GM12878 (cell line): ENCODE measurements around the gene DSG4.

Experiments used
- EGR1 ChIP-seq, 2 experiments: IDR thresholded peaks; 1 replicate in 1 of 2; 2 replicates in 1 of 2; pipeline ENCODE4 v1.6.1; 2011 to 2012; ENCODE audit warnings: low read depth in 2 of 2, low read length in 2 of 2, borderline replicate concordance in 1 of 2, mild to moderate bottlenecking in 1 of 2, moderate library complexity in 1 of 2
- EP300 ChIP-seq, 2 experiments: fragments of 150-350 bp in 1 of 2; IDR thresholded peaks; 2 replicates each; pipeline ENCODE4 v1.6.1; 2011 to 2012; ENCODE audit warnings: low read depth in 2 of 2, low read length in 2 of 2, borderline replicate concordance in 1 of 2, improper control_type of control experiment in 1 of 2, inconsistent platforms in 1 of 2; ENCODE audit not compliant: control insufficient read depth in 1 of 2
- HCFC1 ChIP-seq: fragments of 150-350 bp; IDR thresholded peaks from 2 replicates; pipeline ENCODE4 v1.6.1; 2014; ENCODE audit warnings: low read length
- HDAC6 ChIP-seq: fragments of 200-600 bp; sonication (generic); IDR thresholded peaks from one replicate; pipeline ENCODE4 v1.8.0; 2017; ENCODE audit warnings: antibody characterized with exemption; ENCODE audit not compliant: unreplicated experiment
- HSF1 ChIP-seq: fragments of 150-350 bp; IDR thresholded peaks from 2 replicates; pipeline ENCODE4 v1.6.1; 2014; ENCODE audit warnings: mild to moderate bottlenecking, low read depth, low read length
- SMC3 ChIP-seq: IDR thresholded peaks from 2 replicates; pipeline ENCODE4 v1.6.1; 2011; ENCODE audit warnings: low read length, improper control_type of control experiment, borderline replicate concordance
- TAF1 ChIP-seq: IDR thresholded peaks from 2 replicates; pipeline ENCODE4 v1.6.1; 2011; ENCODE audit warnings: mild to moderate bottlenecking, low read depth, low read length, borderline replicate concordance
- TCF12 ChIP-seq: IDR thresholded peaks from 2 replicates; pipeline ENCODE4 v1.6.1; 2011; ENCODE audit warnings: low read depth, mild to moderate bottlenecking, low read length
- TF ChIP-seq, protein P1 (sequence below), 3 experiments: IDR thresholded peaks in 2 of 3; conservative IDR thresholded peaks in 1 of 3; 2 replicates each; pipeline ENCODE4 v1.5.1; 2011; ENCODE audit warnings: low read depth in 3 of 3, low read length in 3 of 3, mild to moderate bottlenecking in 3 of 3, control low read depth in 2 of 3, moderate library complexity in 2 of 3, inconsistent platforms in 1 of 3, mixed read lengths in 1 of 3; ENCODE audit not compliant: control insufficient read depth in 2 of 3, insufficient read depth in 1 of 3; ENCODE audit errors: extremely low read depth in 1 of 3

GRCh38 chr18:31420524-31420923, 43.9 kb downstream of the DSG4 start:
- TF ChIP-seq, protein P1, sequence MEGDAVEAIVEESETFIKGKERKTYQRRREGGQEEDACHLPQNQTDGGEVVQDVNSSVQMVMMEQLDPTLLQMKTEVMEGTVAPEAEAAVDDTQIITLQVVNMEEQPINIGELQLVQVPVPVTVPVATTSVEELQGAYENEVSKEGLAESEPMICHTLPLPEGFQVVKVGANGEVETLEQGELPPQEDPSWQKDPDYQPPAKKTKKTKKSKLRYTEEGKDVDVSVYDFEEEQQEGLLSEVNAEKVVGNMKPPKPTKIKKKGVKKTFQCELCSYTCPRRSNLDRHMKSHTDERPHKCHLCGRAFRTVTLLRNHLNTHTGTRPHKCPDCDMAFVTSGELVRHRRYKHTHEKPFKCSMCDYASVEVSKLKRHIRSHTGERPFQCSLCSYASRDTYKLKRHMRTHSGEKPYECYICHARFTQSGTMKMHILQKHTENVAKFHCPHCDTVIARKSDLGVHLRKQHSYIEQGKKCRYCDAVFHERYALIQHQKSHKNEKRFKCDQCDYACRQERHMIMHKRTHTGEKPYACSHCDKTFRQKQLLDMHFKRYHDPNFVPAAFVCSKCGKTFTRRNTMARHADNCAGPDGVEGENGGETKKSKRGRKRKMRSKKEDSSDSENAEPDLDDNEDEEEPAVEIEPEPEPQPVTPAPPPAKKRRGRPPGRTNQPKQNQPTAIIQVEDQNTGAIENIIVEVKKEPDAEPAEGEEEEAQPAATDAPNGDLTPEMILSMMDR (IDR thresholded peaks at IDR 0.05 in 2 of 3, conservative IDR thresholded peaks at IDR 0.05 in 1 of 3; ENCODE audit: control insufficient read depth in 2 of 3, extremely low read depth in 1 of 3, insufficient read depth in 1 of 3, low read depth in 3 of 3, low read length in 3 of 3), result no peak
- no peak for TF ChIP-seq TCF12
- TF ChIP-seq HCFC1, result no peak
- TF ChIP-seq TAF1, result no peak
- TF ChIP-seq SMC3, result no peak
- TF ChIP-seq HSF1, result no peak
- TF ChIP-seq EGR1 (IDR thresholded peaks at IDR 0.05; ENCODE audit: borderline replicate concordance in 1 of 2, low read depth in 2 of 2, low read length in 2 of 2), result no peak
- no peak for TF ChIP-seq HDAC6
- no peak for TF ChIP-seq EP300 (IDR thresholded peaks at IDR 0.05; ENCODE audit: borderline replicate concordance in 1 of 2, control insufficient read depth in 1 of 2, low read depth in 2 of 2, low read length in 2 of 2)
